CD1c-positive myeloid dendritic cell (primary cell): ENCODE data around the gene ABCA13.
"Not testable (repeated sequence)": the region's sequence is repeated elsewhere in the genome, so short reads cannot be mapped to it uniquely, and the experiment has no call there.

Experiments
- DNase-seq: peaks from one replicate; pipeline ENCODE4 v3.0.0-alpha.2; 2016; ENCODE audit errors: extremely low spot score

The ABCA13 gene

DNA sequence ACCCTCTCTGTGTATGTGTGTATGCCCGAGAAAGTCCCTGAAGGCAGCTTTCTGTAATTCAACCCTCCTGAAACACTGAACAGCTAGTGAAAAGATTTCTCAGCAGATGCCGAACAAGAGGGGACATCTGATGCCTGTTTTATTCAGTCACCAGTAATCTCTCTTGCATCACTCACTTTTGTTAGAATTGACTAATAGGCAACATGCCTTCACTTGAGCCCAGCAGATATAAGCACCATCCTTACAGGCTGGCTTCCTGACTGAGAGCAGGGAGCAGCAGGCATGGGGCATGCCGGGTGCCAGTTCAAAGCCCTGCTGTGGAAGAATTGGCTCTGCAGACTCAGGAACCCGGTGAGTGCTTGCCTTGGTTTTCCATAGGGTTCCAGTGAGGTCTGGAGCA lies at the start of gene ABCA13:
Gene ABCA13, plus strand, starts transcription at position 257 of the 400 bp plus-strand sequence. Its CDS starts 26 bp downstream, at position 283.
- DNase-seq = no peak

GRCh38 chr7:48126037-48126436 lies 45.2 kb upstream of the ABCA13 start:
- no peak for DNase-seq

- no peak for DNase-seq
Measured at GRCh38 chr7:48130658-48131108, 40.6 kb upstream of the ABCA13 start.

DNA sequence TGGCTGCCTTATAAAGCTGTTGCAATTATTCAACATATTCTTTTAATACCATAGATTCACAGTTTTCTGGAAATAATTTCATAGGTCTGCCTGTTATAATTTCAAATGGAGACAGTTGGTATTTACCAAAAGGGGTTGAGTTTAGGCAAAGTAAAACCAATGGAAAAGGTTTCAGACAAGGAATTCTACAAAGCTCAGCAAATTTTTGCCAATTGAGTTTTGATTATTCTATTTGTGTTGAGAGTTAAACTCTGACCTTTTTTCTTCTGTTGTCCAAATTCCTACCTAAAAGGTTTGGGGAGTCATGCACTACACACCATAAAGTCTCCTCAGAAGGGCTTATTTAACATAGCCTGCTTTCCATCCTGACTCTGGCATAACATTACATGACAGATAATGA lies 38.5 kb upstream of the ABCA13 start:
- DNase-seq = no peak

DNA sequence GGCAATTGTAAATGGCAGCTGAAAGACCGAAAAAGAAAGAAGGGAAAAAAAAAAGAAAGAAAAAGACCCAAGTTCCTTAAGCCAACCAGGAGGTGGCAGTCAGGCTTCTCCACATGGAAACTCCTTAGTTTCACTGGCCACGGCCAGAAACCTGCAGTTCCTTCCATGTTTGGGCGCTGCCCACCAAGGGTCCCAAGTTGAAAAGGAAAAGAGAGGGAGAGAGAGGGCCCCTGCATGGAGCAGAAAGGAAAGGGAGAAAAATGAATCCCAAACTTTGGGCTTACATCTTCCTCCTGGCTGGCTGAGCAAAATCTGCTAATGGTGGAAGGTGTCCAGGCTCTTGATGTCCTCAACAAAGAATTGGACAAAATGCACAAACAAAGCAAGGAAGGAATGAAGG lies 31.8 kb upstream of the ABCA13 start:
- no peak for DNase-seq

- DNase-seq = peak; percentile 51
Measured at GRCh38 chr7:48140001-48140681, 31.1 kb upstream of the ABCA13 start.

- no peak for DNase-seq
Measured at GRCh38 chr7:48141521-48141920, 29.7 kb upstream of the ABCA13 start.

DNA sequence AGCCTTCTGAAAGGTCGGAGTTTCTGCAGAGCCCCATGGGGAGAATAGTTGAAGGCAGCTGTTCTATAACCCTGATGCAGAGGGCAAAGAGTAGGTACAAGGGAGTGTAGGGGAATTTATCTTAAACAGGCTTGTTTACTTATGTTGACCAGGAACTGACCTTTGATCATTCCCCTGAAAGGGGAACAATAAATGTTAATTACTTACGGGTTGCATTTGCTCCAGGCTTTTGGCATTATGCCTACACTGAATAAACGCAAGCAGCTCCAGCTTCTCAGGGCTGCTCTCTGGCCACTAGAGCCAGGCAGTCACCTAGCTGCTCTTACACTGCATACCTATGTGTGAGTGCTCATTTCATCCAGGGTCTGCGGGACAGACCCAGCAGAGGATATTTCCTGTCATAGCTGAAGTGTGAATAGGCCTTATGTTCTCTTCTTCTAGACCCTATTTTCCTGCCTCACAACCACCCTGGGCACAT lies 26.9 kb upstream of the ABCA13 start:
- DNase-seq = peak; percentile 63

DNA sequence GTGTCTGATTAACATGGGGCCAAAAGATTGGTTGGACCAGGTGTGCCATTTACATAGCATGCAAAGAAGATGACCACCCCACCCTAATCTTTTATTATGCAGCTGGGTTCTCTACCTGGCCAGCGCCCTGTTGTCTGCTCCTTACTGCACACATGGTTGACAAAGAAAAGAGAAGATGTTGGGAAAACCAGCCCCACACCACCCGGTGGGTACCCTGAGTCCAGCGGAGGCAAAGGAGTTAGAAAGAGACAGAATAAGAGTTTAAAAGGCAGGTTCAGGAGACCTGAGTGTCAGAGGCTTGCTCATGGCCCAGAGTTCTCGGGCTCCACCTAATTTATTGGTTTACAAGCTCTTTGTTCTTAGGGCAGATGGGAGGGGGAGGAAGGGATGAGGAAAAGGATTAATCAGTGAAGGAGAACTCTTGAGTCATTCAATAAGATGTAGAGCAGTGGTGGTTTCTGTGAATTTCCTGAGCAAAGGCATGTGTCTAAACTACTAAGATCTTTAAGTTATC lies 24.1 kb upstream of the ABCA13 start:
- DNase-seq = no peak

GRCh38 chr7:48147690-48148089 lies 23.6 kb upstream of the ABCA13 start:
- DNase-seq = not testable (repeated sequence)

- DNase-seq = no peak
Measured at GRCh38 chr7:48148311-48148710, 22.9 kb upstream of the ABCA13 start.

- no peak for DNase-seq
Measured at GRCh38 chr7:48149058-48149457, 22.2 kb upstream of the ABCA13 start.

DNA sequence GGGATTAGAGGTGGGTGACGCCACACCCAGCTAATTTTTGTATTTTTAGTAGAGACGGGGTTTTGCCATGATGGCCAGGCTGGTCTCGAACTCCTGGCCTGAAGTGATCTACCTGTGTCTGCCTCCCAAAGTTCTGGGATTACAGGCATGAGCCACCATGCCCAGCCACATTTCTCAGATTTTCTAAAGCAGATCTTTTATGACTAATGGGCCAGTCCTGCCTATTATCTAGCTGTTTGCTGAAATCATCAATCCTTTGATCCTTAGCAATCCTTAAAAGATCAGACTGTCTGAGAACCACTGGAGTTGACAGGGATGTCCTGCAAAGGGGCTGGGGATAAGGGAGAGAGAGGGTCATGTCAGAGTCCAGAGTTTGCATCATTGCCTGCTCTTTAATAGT lies 21.2 kb upstream of the ABCA13 start:
- no peak for DNase-seq

DNA sequence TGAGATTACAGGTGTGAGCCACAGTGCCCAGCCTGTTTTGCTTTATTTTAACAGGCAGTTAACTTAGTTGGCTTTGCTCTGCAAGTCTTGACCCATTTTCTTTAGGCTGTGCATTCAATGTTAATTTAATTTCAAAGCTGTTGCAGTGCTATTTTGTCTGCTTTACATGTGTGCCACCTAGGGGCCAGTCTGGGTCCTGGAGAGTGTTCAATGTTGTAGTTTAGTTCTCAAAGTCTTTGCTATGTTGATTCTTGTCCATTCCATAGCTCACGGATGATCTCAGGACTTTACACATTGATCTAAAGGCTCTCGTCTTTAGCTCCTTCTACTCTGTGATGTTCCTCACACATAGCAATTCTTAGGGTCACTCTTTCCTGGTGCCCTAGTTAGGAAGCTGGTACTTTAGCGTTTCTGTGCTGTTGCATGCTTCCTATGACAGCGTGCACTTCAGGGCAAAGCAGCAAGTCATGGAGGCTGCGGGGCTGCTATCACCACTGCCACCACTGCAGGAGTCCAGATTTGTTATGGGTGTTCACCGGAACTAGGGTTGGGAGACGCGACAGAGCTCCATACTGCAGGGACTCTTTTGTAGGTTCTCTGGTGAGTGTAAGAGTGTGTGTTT lies 16.4 kb upstream of the ABCA13 start:
- DNase-seq = peak; percentile 59

GRCh38 chr7:48158404-48158803 lies 12.9 kb upstream of the ABCA13 start:
- no peak for DNase-seq

DNA sequence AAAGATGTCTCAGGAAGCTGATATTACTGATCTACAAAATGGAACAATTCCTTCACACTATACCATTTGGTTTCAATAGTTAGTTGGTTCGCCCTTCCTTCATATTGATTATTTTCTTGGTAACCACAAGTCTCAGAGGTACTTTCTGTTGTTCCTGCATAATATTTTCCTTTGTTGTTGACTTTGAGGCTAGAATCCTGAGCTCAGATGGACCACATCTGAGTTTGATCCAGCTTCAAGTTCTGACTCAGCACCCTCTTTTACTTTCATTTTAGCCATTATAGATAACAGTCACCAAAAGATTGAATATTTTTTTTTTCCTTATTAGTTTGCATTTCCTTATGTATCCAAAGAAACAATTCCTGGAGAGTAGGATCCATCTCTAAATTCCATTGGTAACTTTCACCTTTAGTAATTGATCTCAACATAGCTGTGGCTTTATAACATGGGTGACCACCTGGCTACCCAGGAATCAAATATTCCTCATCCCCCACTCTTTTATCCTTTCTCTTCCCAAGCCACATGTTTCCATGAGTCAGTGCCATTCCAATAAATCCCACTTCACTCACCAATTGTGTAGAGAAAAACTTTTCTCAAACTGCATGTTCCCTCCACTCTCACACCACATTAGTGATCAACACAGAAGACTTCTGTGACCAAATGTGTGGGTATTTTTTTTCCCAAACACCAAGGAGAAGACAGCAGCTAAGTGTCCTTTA lies 9.7 kb upstream of the ABCA13 start:
- no peak for DNase-seq

DNA sequence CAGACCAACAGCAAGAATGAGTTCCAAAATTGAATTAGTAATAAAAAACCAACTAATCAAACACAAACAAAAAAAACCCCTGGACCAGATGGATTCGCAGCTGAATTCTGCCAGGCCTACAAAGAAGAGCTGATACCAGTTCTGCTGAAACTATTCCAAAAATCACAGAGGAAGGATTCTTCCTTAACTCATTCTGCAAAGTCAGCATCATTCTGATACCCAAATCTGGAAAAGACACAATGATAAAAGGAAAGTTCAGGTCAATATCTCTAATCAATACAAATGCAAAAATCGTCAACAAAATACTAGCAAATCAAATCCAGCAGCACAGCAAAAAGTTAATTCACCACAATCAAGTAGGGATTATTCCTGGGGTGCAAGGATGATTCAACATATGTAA lies 6.1 kb upstream of the ABCA13 start:
- no peak for DNase-seq

GRCh38 chr7:48168159-48168558 lies 3.1 kb upstream of the ABCA13 start:
- DNase-seq = no peak

- no peak for DNase-seq
Measured at GRCh38 chr7:48170506-48170905, 752 bp upstream of the ABCA13 start.

DNA sequence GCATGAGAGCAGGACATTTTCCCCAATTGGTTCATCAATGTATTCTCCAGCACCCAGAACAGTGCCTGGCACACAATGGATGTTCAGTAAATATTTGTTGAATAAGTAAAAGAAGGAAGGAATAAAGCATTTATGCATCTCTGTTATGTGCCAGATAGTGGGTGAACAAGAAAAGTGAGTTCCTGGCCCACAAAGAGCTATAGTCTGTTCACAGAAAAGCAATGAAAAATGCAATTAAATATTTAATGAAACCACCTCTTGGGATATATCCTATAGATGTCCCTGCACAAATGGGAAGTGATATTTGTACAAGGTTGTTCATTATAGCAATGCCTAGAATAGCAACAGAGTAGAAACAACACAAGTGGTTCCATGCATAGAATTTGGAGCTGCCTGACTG lies 2.1 kb downstream of the ABCA13 start:
- DNase-seq = no peak

DNA sequence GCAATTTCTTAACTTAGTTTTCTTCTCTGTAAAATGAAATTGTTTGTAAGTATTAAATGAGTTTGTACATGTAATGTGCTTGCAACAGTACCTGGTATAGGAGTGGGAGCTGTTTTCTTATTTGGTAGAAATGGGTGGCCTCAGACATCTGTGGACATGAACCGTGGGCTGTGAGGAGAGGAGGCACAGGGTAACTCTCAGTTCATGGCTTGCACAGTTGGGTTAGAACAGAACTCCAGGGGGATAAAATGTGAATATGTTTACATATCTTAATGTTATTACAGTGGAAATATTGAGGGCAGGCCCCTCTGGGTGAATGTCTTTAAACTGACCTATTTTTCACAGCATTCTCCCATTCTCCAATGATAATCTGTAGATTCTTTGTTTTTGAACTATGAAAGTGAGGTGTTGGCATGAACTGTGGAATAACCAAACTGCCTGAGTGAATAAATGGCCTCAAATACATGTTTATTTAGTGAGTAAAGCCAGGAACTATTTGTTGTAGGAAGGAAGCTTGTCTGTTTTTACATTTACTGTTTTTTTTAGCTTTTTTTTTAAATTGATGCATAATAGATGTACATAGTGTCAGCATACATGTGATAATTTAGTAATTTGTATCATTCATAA lies 2.6 kb downstream of the ABCA13 start:
- no peak for DNase-seq

DNA sequence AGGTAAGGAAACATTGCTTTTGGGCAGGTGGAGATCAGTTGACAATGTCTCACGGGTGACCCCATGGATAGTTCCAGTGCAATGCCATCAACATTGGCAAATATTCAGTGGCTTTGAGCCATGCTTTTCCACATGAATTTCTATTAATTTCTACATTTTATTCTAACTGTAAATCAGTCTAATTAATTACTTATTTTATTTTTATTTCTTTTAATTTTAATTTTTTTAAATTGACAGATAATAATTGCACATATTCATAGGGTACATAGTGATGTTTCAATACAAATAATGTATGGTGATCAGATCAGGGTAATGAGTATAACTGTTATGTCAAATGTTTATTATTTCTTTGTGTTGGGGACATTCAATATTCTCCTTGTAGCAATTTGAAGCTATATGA lies 3.8 kb downstream of the ABCA13 start:
- DNase-seq = no peak
